Kidney epithelial cell (primary cell): Measurements from ENCODE around the gene ZNRF2. TPM values are rescaled to one million over a fixed set of nuclear protein-coding genes. Genes with fewer than 3 reads are reported as not detected.
"Not testable (repeated sequence)": the region's sequence is repeated elsewhere in the genome, so short reads cannot be mapped to it uniquely, and the experiment has no call there.

Experiments used
- DNase-seq: peaks from one replicate; pipeline ENCODE4 v3.0.0-alpha.2; 2010; ENCODE audit warnings: low read depth
- H3K27me3 ChIP-seq: 2 replicates; pipeline ENCODE4 v1.6.0; 2011; ENCODE audit warnings: low read length; ENCODE audit not compliant: control insufficient read depth, insufficient read depth
- H3K36me3 ChIP-seq: 2 replicates; pipeline ENCODE4 v1.5.1; 2011; ENCODE audit warnings: low read length; ENCODE audit not compliant: control insufficient read depth, insufficient read depth
- H3K4me3 ChIP-seq: 2 replicates; pipeline ENCODE4 v1.5.1; 2011; ENCODE audit warnings: low read depth, mild to moderate bottlenecking, control low read depth, low read length
- total RNA-seq: library from RNA; depleted of rRNA; stranded (reverse); fragments of >200 nt; gene quantifications from 2 replicates; pipeline ENCODE4 v1.2.3, GENCODE V29; 2015
- TF ChIP-seq, protein P1 (sequence below): IDR thresholded peaks from 2 replicates; pipeline ENCODE4 v1.5.1; 2011; ENCODE audit warnings: mild to moderate bottlenecking, moderate library complexity, low read length, control low read depth, inconsistent platforms; ENCODE audit not compliant: insufficient read depth, poor library complexity, severe bottlenecking

Gene ZNRF2
- total RNA-seq, 1 donor from 2014 or later, result 11.2 TPM

DNA sequence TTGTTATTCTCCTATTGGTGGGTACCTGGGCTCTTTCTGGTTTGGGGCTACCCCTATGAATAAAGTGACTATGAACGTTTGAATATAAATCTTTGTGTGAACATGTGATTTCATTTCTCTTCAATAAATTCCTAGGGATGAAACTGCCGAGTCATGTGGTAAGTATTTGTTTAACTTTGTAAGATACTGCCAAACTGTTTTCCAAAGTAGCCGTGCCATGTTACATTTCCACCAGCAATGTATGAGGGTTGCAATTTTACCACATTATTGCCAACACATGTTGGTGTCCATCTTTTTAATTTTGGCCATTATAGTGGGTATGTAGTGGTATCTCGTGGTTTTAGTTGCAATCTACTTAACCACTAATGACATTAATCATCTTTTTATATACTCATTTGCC lies 94.7 kb downstream of the ZNRF2 start:
- no peak for DNase-seq
- TF ChIP-seq, protein P1, sequence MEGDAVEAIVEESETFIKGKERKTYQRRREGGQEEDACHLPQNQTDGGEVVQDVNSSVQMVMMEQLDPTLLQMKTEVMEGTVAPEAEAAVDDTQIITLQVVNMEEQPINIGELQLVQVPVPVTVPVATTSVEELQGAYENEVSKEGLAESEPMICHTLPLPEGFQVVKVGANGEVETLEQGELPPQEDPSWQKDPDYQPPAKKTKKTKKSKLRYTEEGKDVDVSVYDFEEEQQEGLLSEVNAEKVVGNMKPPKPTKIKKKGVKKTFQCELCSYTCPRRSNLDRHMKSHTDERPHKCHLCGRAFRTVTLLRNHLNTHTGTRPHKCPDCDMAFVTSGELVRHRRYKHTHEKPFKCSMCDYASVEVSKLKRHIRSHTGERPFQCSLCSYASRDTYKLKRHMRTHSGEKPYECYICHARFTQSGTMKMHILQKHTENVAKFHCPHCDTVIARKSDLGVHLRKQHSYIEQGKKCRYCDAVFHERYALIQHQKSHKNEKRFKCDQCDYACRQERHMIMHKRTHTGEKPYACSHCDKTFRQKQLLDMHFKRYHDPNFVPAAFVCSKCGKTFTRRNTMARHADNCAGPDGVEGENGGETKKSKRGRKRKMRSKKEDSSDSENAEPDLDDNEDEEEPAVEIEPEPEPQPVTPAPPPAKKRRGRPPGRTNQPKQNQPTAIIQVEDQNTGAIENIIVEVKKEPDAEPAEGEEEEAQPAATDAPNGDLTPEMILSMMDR, result no peak
- H3K27me3 ChIP-seq, result no peaks in the 10 kb centered on the region

DNA sequence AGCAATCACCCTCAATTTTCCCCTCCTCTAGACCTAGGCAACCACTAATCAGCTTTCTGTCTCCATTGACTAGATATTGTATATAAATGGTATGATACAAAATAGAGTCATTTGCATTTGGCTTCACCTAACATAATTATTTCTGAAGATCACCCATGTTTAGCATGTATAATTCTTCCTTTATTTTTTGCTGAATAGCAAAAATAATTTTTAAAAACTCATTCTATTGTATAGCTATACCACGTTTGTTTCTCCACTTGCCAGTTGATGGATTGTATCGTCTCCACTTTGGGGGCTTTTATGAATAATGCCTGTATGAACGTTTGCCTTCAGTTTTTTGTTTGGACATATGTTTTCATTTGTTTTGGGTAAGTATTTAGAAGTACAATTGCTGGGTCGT lies 95.3 kb downstream of the ZNRF2 start:
- Histone ChIP-seq H3K27me3 (no peaks in the 10 kb centered on the region), H3K4me3 (no peak overlapping the region), H3K36me3 (no peaks in the 10 kb centered on the region)
- TF ChIP-seq, protein P1, result no peak
- DNase-seq, result no peak

More for the DNA sequence above, 94.7 kb downstream of the ZNRF2 start:
- Histone ChIP-seq H3K36me3 (no peaks in the 10 kb centered on the region), H3K4me3 (no peak overlapping the region)

DNA sequence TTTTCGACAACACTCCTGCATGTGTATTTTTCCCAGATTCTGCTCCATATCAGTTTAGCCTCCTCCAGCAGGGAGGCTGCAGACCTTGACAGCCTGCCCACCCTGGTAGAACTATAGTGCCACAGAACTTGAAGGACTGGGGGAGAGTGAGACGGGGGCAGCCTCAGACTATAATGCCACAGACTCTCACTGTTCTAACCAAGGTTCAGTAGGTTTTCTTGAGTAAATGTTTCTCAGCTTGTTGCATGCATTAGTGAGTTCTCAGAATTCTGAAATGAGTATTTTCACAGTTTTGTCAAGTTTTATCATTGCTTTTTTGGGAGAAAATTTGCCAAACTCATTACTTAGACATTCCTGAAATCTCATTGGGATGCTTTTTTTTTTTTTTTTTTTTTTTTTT lies 95.9 kb downstream of the ZNRF2 start:
- no peaks in the 10 kb centered on the region for H3K36me3 ChIP-seq
- no peaks in the 10 kb centered on the region for H3K27me3 ChIP-seq
- DNase-seq, result no peak
- TF ChIP-seq, protein P1, result no peak
- H3K4me3 ChIP-seq, result no peak overlapping the region

DNA sequence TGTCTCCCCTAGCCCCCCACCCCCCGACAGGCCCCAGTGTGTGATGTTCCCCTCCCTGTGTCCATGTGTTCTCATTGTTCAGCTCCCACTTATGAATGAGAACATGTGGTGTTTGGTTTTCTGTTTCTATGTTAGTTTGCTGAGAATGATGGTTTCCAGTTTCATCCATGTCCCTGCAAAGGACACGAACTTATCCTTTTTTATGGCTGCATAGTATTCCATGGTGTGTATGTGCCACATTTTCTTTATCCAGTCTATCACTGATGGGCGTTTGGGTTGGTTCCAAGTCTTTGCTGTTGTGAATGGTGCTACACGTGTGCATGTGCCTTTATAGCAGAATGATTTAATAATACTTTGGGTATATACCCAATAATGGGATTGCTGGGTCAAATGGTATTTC lies 96.4 kb downstream of the ZNRF2 start:
- not testable (repeated sequence) for H3K36me3 ChIP-seq, H3K27me3 ChIP-seq, DNase-seq, H3K4me3 ChIP-seq

DNA sequence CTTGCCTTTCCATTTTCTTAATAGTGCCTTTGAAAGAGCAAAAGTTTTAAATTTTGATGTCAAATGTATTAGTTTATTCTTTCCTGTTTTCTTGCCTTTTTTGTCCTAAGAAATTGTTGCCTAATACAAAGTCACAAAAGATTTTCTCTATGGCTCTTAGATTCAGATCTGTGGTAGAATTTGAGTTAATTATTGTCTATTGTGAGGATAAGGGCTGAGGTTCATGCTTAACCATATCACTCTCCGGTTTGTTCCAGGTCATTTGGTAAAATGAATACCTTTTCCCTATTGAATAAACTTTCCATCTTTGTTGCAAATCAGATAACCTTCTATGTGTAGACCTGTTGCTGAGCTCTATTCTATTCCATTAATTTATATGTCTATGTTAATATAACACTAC lies 98.2 kb downstream of the ZNRF2 start:
- TF ChIP-seq, protein P1, result no peak
- Histone ChIP-seq H3K4me3 (no peak overlapping the region), H3K27me3 (no peaks in the 10 kb centered on the region), H3K36me3 (no peaks in the 10 kb centered on the region)
- no peak for DNase-seq

DNA sequence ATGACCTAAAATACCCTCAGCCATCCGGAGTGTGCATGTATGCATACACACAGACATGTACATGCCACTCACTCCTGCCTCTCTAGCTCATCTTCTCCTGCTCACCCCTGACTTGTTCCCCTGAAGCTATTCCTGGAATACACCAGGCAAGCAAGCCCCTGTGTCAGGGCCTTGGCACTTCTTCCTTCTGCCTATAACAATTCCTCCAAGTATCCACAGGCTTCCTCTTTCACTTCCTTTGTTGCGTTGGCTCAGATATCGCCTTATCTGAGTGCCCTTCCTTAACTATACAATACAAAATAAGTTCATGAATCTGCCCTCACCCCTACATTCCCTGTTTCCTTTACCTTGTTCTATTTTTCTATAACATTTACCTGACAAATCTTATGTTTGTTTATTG lies 105.4 kb downstream of the ZNRF2 start:
- Histone ChIP-seq H3K36me3 (no peaks in the 10 kb centered on the region), H3K4me3 (no peak overlapping the region), H3K27me3 (no peaks in the 10 kb centered on the region)
- no peak for DNase-seq
- TF ChIP-seq, protein P1, result no peak
